ENCODE results near the gene TMEM72. TPM values are rescaled to one million over a fixed set of nuclear protein-coding genes. Genes with fewer than 3 reads are reported as not detected.

The TMEM72 gene
- total and polyA plus RNA-seq, 2 donors (not counting 3 experiments of a cell fraction or from before 2014, with no cell fraction given), result not detected

DNA sequence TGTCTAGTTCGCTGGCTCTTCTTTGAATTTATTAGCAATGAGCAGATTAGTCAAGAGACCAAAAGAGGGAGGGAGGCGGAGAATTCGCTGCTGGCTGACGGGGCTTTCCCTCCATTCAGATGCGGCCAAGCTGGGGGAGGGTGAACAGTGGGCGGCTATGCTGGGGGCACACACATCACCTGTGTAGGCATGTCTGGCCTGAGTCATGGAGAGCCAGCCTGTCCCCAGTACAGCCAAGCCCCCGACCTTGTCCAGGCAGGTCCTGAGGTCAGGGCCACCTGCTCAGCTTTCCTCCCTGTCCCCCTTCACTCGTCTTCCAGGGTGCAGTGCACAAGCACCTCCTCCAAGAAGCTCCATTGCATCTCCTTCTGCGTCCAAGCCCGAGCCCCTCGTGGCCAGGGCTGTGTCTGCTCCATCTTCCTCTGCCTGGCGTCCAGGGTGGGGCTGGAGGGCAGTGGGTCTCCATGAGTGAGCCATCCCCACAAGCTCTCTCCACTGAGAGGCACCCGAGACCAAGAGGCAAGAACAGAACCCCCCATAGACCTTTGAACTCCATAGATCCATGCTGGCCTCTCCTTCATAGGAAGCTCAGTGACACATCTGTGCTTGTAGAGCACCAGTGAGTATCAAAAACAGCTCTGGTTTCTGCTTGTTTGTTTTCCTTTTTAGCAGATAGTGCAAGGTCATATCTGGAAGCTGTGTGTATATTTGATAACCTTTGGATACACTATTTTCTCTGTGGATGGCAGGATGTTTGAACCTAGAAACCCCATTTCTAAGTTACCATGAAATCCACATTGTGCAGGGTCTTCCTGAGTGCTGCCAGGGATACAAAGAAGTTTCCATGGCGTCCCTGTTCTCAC, 69.4 kb downstream of the TMEM72 start:
- no peaks in the 10 kb centered on the region for H3K9me1 ChIP-seq (replicated peaks; ENCODE audit: control insufficient read depth, extremely low read depth, insufficient read depth, low read length)
- H3K27ac ChIP-seq (ENCODE audit: insufficient read depth, low read depth, low read length), result peak overlapping the region; percentile 94
- no peaks in the 10 kb centered on the region for H4K20me1 ChIP-seq (replicated peaks; ENCODE audit: control insufficient read depth, extremely low read depth, insufficient read depth, low read length)
- TF ChIP-seq, protein P1, sequence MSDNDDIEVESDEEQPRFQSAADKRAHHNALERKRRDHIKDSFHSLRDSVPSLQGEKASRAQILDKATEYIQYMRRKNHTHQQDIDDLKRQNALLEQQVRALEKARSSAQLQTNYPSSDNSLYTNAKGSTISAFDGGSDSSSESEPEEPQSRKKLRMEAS (IDR thresholded peaks at IDR 0.05; ENCODE audit: insufficient read depth, insufficient read length), result no peak
- TF ChIP-seq GATA2 (IDR thresholded peaks at IDR 0.05; ENCODE audit: insufficient read depth, insufficient read length, low read depth, low read length), result no peak
- H3K4me2 ChIP-seq (ENCODE audit: insufficient read depth, low read length), result peak overlapping the region; percentile 66
- peak overlapping the region; percentile 69 for H3K9ac ChIP-seq (replicated peaks; ENCODE audit: extremely low read depth, insufficient read depth, low read length)
- H3K79me2 ChIP-seq (ENCODE audit: control insufficient read depth, insufficient read depth, low read length), result no peaks in the 10 kb centered on the region
- peaks cover 0 to 11% of the 10 kb centered on the region in 2 experiments for H3K36me3 ChIP-seq (ENCODE audit: control insufficient read depth in 2 of 2, extremely low read depth in 1 of 2, insufficient read depth in 2 of 2, low read length in 2 of 2)
- H3K4me1 ChIP-seq (ENCODE audit: control insufficient read depth, extremely low read depth, insufficient read depth, low read length), result peaks cover 54% of the 10 kb centered on the region
- no peaks in the 10 kb centered on the region for H3K27me3 ChIP-seq (ENCODE audit: control insufficient read depth in 2 of 2, insufficient read depth in 2 of 2, low read length in 2 of 2)
- POLR2A ChIA-PET, result interaction anchor here (1.7 to 2.5 kb wide), 2 partner anchors 15 to 21 kb away, joined by 10 to 18 read pairs; partner anchors contain the start of gene ZNF22
- no peak for FAIRE-seq
- peak overlapping the region; percentile 35 for H2AFZ ChIP-seq (ENCODE audit: low read depth, low read length)
- BruUV-seq (replicated peaks), result no TSS peak
- dilution Hi-C loops (cut with MboI; ENCODE audit: extremely low pct_ligation_motif_present, low sequenced_read_pairs) (no loop called here), intact Hi-C loops (cut with micrococcal nuclease) (no loop called here)
- H3K4me3 ChIP-seq (replicated peaks in 1 of 3; ENCODE audit: insufficient read depth in 1 of 3, low read depth in 1 of 3, low read length in 3 of 3), result no peak overlapping the region
- no peaks in the 10 kb centered on the region for H3K9me3 ChIP-seq (replicated peaks; ENCODE audit: control insufficient read depth, insufficient read depth, low read length)
- CTCF ChIA-PET, result interaction anchor here (0.8 to 2.5 kb wide), 9 partner anchors 10 to 48 kb away, joined by 3 to 17 read pairs (median 5); partner anchors contain the start of gene RASSF4
- DNase-seq (ENCODE audit: low read depth, low spot score), result peak; percentile 83

DNA sequence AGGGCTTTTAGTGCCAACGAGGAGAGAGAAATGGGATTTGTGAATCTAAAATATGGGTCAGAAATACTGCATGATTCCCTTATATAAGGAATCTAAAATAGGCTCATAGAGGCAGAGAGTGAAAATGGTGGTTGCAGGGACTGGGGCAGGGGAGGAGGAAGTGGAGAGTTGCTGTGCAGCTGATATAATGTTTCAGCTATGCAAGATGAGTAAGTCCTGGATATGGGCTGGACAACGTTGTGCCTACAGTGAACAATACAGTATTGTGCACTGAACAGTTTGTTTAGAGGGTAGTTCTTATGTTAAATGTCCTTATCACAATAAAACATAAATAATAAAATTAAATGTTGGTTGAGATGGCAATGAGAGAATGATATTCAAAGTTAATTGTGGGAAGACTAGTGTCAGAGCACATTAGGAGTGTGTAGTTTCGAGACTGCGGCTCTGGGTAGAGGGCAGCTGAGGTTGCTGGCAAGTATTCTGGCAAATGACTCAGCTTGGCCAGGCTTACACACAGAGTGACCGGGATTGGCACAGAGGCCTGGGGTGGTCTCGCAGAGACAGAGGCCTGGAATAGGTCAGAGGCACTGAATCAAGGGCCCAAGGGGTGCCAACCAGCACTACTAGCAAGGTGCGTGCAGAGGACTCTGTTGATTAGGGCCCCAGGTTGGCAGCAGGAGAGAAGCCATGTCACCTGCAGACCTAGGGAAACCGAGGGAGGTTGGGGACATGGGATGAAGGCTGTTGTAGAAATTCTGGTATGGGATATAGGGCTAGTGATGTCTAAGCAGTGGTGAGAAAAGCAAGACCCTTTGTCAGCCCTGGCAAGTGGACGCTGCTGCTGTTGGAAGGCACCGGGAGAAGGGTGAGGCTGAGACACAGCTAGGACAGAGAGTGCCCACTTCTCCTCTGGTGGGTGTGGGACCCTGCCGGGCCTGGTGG, 70.3 kb downstream of the TMEM72 start:
- ChIA-PET POLR2A (interaction anchor here (1.7 to 2.5 kb wide), 2 partner anchors 14 to 20 kb away, joined by 10 to 18 read pairs; partner anchors contain the start of gene ZNF22), CTCF (interaction anchor here (0.8 to 2.5 kb wide), 10 partner anchors 9 to 49 kb away, joined by 3 to 17 read pairs (median 5); partner anchors contain the start of gene RASSF4)
- H3K4me1 ChIP-seq (ENCODE audit: control insufficient read depth, extremely low read depth, insufficient read depth, low read length), result peaks cover 55% of the 10 kb centered on the region
- no peaks in the 10 kb centered on the region for H3K9me1 ChIP-seq (replicated peaks; ENCODE audit: control insufficient read depth, extremely low read depth, insufficient read depth, low read length)
- H3K36me3 ChIP-seq (ENCODE audit: control insufficient read depth in 2 of 2, extremely low read depth in 1 of 2, insufficient read depth in 2 of 2, low read length in 2 of 2), result peaks cover 0 to 11% of the 10 kb centered on the region in 2 experiments
- no peaks in the 10 kb centered on the region for H3K27me3 ChIP-seq (ENCODE audit: control insufficient read depth in 2 of 2, insufficient read depth in 2 of 2, low read length in 2 of 2)
- peak overlapping the region; percentile 69 for H3K9ac ChIP-seq (replicated peaks; ENCODE audit: extremely low read depth, insufficient read depth, low read length)
- H2AFZ ChIP-seq (ENCODE audit: low read depth, low read length), result peak overlapping the region; percentile 35
- intact Hi-C loops (cut with micrococcal nuclease), result no loop called here
- no peaks in the 10 kb centered on the region for H4K20me1 ChIP-seq (replicated peaks; ENCODE audit: control insufficient read depth, extremely low read depth, insufficient read depth, low read length)
- DNase-seq (ENCODE audit: low read depth, low spot score) (peak; percentile 93), FAIRE-seq (peak; percentile 95)
- no peaks in the 10 kb centered on the region for H3K9me3 ChIP-seq (replicated peaks; ENCODE audit: control insufficient read depth, insufficient read depth, low read length)
- H3K4me3 ChIP-seq (replicated peaks in 1 of 3; ENCODE audit: insufficient read depth in 1 of 3, low read depth in 1 of 3, low read length in 3 of 3), result no peak overlapping the region
- TF ChIP-seq EZH2 (IDR thresholded peaks at IDR 0.05; ENCODE audit: borderline replicate concordance, low read depth, low read length, severe bottlenecking), result no peak
- TF ChIP-seq POLR2AphosphoS5 (IDR thresholded peaks at IDR 0.05; ENCODE audit: insufficient read depth, low read depth, low read length), result peak; percentile 53
- TF ChIP-seq FOS (IDR thresholded peaks at IDR 0.05; ENCODE audit: borderline replicate concordance, insufficient read depth, low read length), result peak; percentile 66
- TF ChIP-seq JUN (IDR thresholded peaks at IDR 0.05; ENCODE audit: borderline replicate concordance, insufficient read depth, insufficient read length, low read depth), result peak; percentile 62
- no peak for TF ChIP-seq MYC (IDR thresholded peaks at IDR 0.05; ENCODE audit: low read depth, low read length)
- BruUV-seq (replicated peaks), result no TSS peak
- peak overlapping the region; percentile 94 for H3K27ac ChIP-seq (ENCODE audit: insufficient read depth, low read depth, low read length)
- dilution Hi-C loops (cut with MboI; ENCODE audit: extremely low pct_ligation_motif_present, low sequenced_read_pairs), result no loop called here
- H3K79me2 ChIP-seq (ENCODE audit: control insufficient read depth, insufficient read depth, low read length), result no peaks in the 10 kb centered on the region
- H3K4me2 ChIP-seq (ENCODE audit: insufficient read depth, low read length), result peak overlapping the region; percentile 66
